ENCODE measurements around the gene NFILZ.
"Not testable (repeated sequence)": the region's sequence is repeated elsewhere in the genome, so short reads cannot be mapped to it uniquely, and the experiment has no call there.

GRCh38 chr19:8622886-8623285 is 7.5 kb upstream of the NFILZ start:
- not testable (repeated sequence) for TF ChIP-seq CTCF (IDR thresholded peaks at IDR 0.05; ENCODE audit: insufficient read depth, low read length, poor library complexity, severe bottlenecking); EZH2phosphoT487 (conservative IDR thresholded peaks at IDR 0.05; ENCODE audit: low read length)

Measured in SU-DHL-6 (cell line).